ENCODE data around the gene FRMD4B.

Gene FRMD4B

DNA sequence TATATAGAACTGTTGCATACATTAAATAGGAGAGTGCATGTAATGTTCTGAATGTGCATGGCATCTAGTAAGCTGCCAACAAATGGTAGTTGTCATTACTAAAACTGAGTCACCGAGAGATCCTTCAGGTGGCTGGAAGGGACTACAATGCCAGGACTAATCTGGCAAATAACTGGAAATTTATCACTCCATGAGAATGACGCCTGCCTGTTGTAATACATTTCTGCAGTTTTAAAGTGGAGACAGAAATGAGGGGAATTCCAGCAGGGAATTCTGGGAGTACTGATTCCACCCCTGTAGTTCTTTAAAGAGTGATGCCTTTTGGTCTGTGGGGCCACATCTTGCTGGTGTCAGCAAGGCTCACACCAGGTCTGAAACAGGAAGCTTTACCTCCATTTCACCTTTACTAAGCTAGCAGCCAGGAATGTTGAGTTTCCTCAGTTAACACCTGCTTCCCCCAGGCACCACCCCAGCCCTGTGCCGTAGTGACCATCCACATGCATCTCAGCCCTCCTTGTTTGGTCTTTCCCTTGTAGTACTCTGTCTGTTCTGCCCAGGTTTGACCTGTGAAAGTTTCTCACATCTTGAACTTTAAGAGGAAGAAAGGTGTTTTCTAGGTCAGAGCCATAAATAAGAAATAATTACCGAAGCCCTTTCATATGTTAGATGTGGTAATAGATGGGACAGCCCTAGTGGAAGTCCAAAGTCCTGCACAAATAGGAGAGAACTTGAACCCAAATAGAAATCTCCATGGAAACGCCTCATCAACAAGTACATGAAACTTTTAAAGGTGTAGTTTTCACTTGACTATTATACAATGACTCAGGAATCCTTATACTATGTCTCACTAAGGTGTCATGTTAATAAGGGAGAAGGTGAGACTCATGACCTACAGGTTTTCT lies 206.8 kb downstream of the FRMD4B start:
- Mint-ChIP-seq H3K36me3 (ENCODE audit: low read depth) (peaks cover 80% of the 10 kb centered on the region), H3K27me3 (ENCODE audit: low read depth) (no peaks in the 10 kb centered on the region), H3K4me3 (no peak overlapping the region), H3K4me1 (peaks cover 49% of the 10 kb centered on the region), H3K9me3 (no peaks in the 10 kb centered on the region), H3K27ac (peak overlapping the region; percentile 37 to 75 (median 51))
- TF ChIP-seq, protein P1, sequence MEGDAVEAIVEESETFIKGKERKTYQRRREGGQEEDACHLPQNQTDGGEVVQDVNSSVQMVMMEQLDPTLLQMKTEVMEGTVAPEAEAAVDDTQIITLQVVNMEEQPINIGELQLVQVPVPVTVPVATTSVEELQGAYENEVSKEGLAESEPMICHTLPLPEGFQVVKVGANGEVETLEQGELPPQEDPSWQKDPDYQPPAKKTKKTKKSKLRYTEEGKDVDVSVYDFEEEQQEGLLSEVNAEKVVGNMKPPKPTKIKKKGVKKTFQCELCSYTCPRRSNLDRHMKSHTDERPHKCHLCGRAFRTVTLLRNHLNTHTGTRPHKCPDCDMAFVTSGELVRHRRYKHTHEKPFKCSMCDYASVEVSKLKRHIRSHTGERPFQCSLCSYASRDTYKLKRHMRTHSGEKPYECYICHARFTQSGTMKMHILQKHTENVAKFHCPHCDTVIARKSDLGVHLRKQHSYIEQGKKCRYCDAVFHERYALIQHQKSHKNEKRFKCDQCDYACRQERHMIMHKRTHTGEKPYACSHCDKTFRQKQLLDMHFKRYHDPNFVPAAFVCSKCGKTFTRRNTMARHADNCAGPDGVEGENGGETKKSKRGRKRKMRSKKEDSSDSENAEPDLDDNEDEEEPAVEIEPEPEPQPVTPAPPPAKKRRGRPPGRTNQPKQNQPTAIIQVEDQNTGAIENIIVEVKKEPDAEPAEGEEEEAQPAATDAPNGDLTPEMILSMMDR (IDR thresholded peaks at IDR 0.05; ENCODE audit: unreplicated experiment in 3 of 3): no peak

DNA sequence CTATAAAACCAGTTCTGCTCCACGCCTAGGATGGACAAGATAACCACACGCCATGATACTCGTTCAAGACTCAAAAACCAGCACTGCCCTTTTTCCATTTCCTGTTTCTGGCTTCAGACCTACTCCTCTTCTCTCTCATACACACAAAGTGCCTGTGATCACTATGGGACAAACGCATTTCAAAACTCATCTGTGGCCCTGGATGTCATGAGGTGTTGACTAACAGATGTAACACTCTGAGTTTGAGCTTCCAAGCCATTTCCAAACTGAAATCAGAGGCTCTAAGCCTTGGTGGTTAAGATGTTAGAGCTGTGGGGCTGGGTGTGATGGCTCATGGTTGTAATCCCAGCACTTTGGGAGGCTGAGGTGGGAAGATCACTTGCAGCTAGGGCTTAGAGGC lies 207.8 kb downstream of the FRMD4B start:
- Mint-ChIP-seq H3K4me1 (peaks cover 49% of the 10 kb centered on the region), H3K36me3 (ENCODE audit: low read depth) (peaks cover 84% of the 10 kb centered on the region), H3K27me3 (ENCODE audit: low read depth) (no peaks in the 10 kb centered on the region), H3K27ac (peak overlapping the region in 1 of 3 experiments; percentile 19), H3K4me3 (no peak overlapping the region), H3K9me3 (no peaks in the 10 kb centered on the region)
- TF ChIP-seq, protein P1 (IDR thresholded peaks at IDR 0.05; ENCODE audit: unreplicated experiment in 3 of 3): no peak

DNA sequence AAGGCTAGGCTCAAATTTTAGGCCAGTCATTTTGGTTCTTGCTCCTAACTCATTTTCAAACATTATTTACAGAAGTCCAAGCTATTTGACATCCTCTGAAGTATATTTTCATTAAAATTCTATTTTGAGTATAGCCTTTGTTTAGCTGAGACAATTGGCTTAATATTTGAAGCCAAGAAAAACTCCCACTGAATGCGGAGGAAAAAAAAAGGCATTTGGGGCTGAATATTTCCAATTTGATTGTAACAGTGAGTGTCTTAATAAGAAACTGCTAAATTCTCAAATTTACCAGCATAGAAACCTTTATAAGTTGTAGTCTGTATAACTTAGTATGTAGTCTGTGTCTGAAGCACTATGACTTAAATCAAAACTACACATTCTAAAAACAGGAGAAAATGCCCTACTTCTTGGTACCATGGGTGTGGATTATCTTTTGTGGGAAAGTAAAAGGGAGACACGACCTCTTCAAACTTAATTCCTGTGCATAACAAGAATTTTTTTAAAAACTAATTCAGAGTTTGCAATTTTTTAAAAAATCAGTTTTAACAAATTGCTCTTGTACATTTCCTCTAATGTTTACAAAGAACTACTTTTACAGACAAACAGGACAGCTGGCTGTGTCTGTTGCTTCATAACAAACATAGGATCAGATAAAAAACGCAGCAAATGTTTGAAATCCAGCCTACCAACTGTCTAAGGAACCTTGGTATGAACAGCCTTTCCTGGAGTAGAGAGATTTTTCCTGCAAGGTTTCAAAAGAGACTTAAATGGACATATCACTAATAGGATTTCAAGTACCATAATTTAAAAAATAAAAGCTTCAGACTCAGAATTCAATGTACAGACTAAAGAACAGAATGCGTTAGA lies 210.8 kb downstream of the FRMD4B start:
- no peaks in the 10 kb centered on the region for H3K9me3 Mint-ChIP-seq
- H3K36me3 Mint-ChIP-seq (ENCODE audit: low read depth): peaks cover 82% of the 10 kb centered on the region
- peak overlapping the region in 1 of 3 experiments; percentile 20 for H3K4me3 Mint-ChIP-seq
- no peaks in the 10 kb centered on the region for H3K27me3 Mint-ChIP-seq (ENCODE audit: low read depth)
- TF ChIP-seq, protein P1 (IDR thresholded peaks at IDR 0.05; ENCODE audit: unreplicated experiment in 3 of 3): no peak
- peak overlapping the region; percentile 67 to 94 (median 88) for H3K27ac Mint-ChIP-seq
- peaks cover 45% of the 10 kb centered on the region for H3K4me1 Mint-ChIP-seq

DNA sequence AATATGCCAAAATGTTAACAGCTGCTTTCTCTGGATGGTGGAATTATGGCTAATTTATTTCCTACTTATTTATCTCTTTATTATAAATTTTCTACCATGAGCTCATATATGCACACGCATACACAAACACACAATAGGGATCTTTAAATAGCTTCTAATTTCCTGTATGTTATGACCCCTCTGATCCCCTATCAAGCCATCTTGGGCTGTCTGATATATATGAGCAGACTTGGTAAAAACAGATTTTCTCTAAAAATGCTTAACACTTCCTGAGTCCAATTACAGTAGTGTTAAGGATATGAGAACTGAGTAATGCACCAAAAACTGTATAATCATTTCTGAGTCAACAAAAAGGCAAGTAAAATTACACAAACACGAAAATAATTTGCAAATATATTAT lies 211.4 kb downstream of the FRMD4B start:
- Mint-ChIP-seq H3K4me3 (no peak overlapping the region), H3K27me3 (ENCODE audit: low read depth) (no peaks in the 10 kb centered on the region), H3K4me1 (peaks cover 42% of the 10 kb centered on the region), H3K27ac (peak overlapping the region in 2 of 3 experiments; percentile 67 to 94), H3K36me3 (ENCODE audit: low read depth) (peaks cover 82% of the 10 kb centered on the region), H3K9me3 (no peaks in the 10 kb centered on the region)
- TF ChIP-seq, protein P1 (IDR thresholded peaks at IDR 0.05; ENCODE audit: unreplicated experiment in 3 of 3): no peak

DNA sequence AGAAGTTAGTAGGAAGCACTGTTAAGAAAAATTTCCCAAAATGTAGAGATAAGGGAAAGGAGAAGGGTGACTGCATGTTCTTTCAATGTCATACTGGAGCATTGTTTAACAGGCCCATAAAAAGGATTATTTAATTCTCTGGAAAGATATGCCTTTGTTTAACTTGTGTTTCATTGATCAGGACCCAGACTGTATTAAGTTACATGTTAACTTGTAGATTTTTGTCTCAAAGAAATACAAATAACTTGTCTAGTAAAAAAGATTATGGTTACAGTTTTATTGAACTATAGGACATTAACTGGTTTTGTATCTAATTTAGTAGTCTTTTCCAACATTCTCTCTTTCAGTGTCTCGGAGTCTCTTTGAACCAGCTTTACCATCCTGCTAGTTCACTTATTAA lies 213.8 kb downstream of the FRMD4B start:
- H3K36me3 Mint-ChIP-seq (ENCODE audit: low read depth): peaks cover 74% of the 10 kb centered on the region
- no peaks in the 10 kb centered on the region for H3K9me3 Mint-ChIP-seq
- H3K4me3 Mint-ChIP-seq: no peak overlapping the region
- no peaks in the 10 kb centered on the region for H3K27me3 Mint-ChIP-seq (ENCODE audit: low read depth)
- TF ChIP-seq, protein P1 (IDR thresholded peaks at IDR 0.05; ENCODE audit: unreplicated experiment in 3 of 3): no peak
- peaks cover 31% of the 10 kb centered on the region for H3K4me1 Mint-ChIP-seq
- peak overlapping the region in 1 of 3 experiments; percentile 24 for H3K27ac Mint-ChIP-seq
